Neural progenitor cell (in vitro differentiated cells): ENCODE measurements around the gene CFAP61. TPM values are rescaled to one million over a fixed set of nuclear protein-coding genes. Genes with fewer than 3 reads are reported as not detected.
A peak's percentile ranks its signal among the peaks of the same experiment; 100 is the strongest.

Source experiments
- DNase-seq: peaks from one replicate; pipeline ENCODE4 v3.0.0-alpha.2; 2016; ENCODE audit warnings: low spot score
- H2AFZ ChIP-seq: fragments of 200-600 bp; sonication (generic); replicated peaks from 2 replicates; pipeline ENCODE4 v1.6.1; 2016; ENCODE audit warnings: antibody characterized with exemption
- H3F3A ChIP-seq: fragments of 200-600 bp; sonication (generic); 2 replicates; pipeline ENCODE4 v1.6.1; 2016; ENCODE audit warnings: antibody characterized with exemption, low read depth
- H3K27ac ChIP-seq: fragments of 200-600 bp; sonication (generic); 2 replicates; pipeline ENCODE4 v1.5.1; 2016; ENCODE audit warnings: mild to moderate bottlenecking
- H3K27me3 ChIP-seq: fragments of 200-600 bp; sonication (generic); 2 replicates; pipeline ENCODE4 v1.6.1; 2016; ENCODE audit warnings: mild to moderate bottlenecking, moderate library complexity
- H3K36me3 ChIP-seq: fragments of 200-600 bp; sonication (generic); 2 replicates; pipeline ENCODE4 v1.5.1; 2016
- H3K4me1 ChIP-seq: fragments of 200-600 bp; sonication (generic); 2 replicates; pipeline ENCODE4 v1.6.1; 2016; ENCODE audit warnings: mixed run types
- H3K4me2 ChIP-seq: fragments of 200-600 bp; sonication (generic); 2 replicates; pipeline ENCODE4 v1.6.1; 2016
- H3K4me3 ChIP-seq: fragments of 200-600 bp; sonication (generic); 2 replicates; pipeline ENCODE4 v1.5.1; 2016
- H3K79me2 ChIP-seq: fragments of 200-600 bp; sonication (generic); 2 replicates; pipeline ENCODE4 v1.6.1; 2016; ENCODE audit warnings: low read depth
- H3K9ac ChIP-seq: fragments of 200-600 bp; sonication (generic); 2 replicates; pipeline ENCODE4 v1.6.1; 2016
- H3K9me3 ChIP-seq: fragments of 200-600 bp; sonication (generic); 2 replicates; pipeline ENCODE4 v1.5.1; 2016; ENCODE audit warnings: low read depth
- H4K20me1 ChIP-seq: fragments of 200-600 bp; sonication (generic); 2 replicates; pipeline ENCODE4 v1.6.1; 2016; ENCODE audit warnings: low read depth
- H3K27ac Mint-ChIP-seq: 3 replicates; pipeline ENCODE4 v1.8.0; 2021; ENCODE audit warnings: mixed read lengths
- H3K27me3 Mint-ChIP-seq: 2 replicates; pipeline ENCODE4 v1.8.0; 2022; ENCODE audit warnings: low read depth, mild to moderate bottlenecking, inconsistent platforms, moderate library complexity, mixed read lengths; ENCODE audit not compliant: insufficient read depth
- H3K36me3 Mint-ChIP-seq: 3 replicates; pipeline ENCODE4 v1.8.0; 2021; ENCODE audit warnings: mixed read lengths
- H3K4me1 Mint-ChIP-seq: 3 replicates; pipeline ENCODE4 v1.8.0; 2021; ENCODE audit warnings: mixed read lengths
- H3K4me3 Mint-ChIP-seq: 3 replicates; pipeline ENCODE4 v1.8.0; 2021; ENCODE audit warnings: mild to moderate bottlenecking, moderate library complexity, mixed read lengths
- H3K9me3 Mint-ChIP-seq: 3 replicates; pipeline ENCODE4 v1.8.0; 2020; ENCODE audit warnings: mixed read lengths
- EZH2 ChIP-seq: fragments of 200-600 bp; sonication (generic); IDR thresholded peaks from 2 replicates; pipeline ENCODE4 v1.6.1; 2017; ENCODE audit warnings: antibody characterized with exemption, mild to moderate bottlenecking, moderate library complexity
- EZH2phosphoT487 ChIP-seq: fragments of 200-600 bp; sonication (generic); IDR thresholded peaks from 2 replicates; pipeline ENCODE4 v1.6.1; 2017; ENCODE audit warnings: antibody characterized with exemption
- total RNA-seq: library from RNA; depleted of rRNA; stranded (reverse); fragments of >200 nt; gene quantifications from 2 replicates; pipeline ENCODE4 v1.2.3, GENCODE V29; 2015; ENCODE audit warnings: low replicate concordance
- TF ChIP-seq, protein P1 (sequence below): fragments of 200-600 bp; sonication (generic); IDR thresholded peaks from 2 replicates; pipeline ENCODE4 v1.5.1; 2017; ENCODE audit warnings: antibody characterized with exemption, mild to moderate bottlenecking

The CFAP61 gene
- total RNA-seq, 1 donor from 2014 or later, result not detected

DNA sequence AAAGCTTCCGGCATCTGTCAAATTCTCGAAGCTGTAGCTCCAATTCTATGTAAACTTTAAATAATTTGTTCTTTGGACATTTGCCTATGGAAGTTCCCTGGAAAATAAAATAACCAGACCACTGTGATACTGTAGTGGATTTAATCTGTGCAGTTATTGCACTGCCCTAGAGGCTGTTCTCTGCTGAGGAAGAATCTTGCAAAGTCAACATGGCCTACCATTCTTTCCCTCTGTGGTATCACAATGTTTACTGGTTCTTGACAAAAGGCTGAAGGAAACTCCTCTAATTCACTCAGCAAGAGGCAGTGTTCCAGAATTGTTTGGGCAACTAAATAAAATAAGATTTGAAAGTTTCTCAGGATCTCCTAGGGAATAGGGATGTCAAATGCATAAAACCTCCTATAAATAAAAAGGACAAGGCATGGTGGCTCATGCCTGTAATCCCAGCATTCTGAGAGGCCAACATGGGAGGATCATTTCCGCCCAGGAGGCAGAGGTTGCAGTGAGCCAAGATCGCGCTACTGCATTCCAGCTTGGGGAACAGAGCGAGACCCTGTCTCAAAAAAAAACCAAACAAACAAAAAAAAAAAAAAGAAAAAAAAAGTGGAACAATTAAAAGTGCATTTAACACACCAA lies 12.5 kb upstream of the CFAP61 start:
- Histone ChIP-seq H3K9me3 (no peaks in the 10 kb centered on the region), H3K4me2 (no peak overlapping the region), H3K79me2 (no peaks in the 10 kb centered on the region), H4K20me1 (no peaks in the 10 kb centered on the region), H3K27ac (no peak overlapping the region), H3K4me1 (no peaks in the 10 kb centered on the region), H3K27me3 (no peaks in the 10 kb centered on the region), H3K4me3 (no peak overlapping the region), H3F3A (peaks cover 7% of the 10 kb centered on the region), H2AFZ (no peak overlapping the region), H3K9ac (no peak overlapping the region), H3K36me3 (peaks cover 25% of the 10 kb centered on the region)
- Mint-ChIP-seq H3K27me3 (no peaks in the 10 kb centered on the region), H3K4me1 (no peaks in the 10 kb centered on the region), H3K4me3 (no peak overlapping the region), H3K9me3 (no peaks in the 10 kb centered on the region), H3K27ac (no peak overlapping the region), H3K36me3 (peaks cover 27% of the 10 kb centered on the region)
- DNase-seq, result no peak
- TF ChIP-seq EZH2phosphoT487 (no peak), EZH2 (no peak)
- TF ChIP-seq, protein P1, sequence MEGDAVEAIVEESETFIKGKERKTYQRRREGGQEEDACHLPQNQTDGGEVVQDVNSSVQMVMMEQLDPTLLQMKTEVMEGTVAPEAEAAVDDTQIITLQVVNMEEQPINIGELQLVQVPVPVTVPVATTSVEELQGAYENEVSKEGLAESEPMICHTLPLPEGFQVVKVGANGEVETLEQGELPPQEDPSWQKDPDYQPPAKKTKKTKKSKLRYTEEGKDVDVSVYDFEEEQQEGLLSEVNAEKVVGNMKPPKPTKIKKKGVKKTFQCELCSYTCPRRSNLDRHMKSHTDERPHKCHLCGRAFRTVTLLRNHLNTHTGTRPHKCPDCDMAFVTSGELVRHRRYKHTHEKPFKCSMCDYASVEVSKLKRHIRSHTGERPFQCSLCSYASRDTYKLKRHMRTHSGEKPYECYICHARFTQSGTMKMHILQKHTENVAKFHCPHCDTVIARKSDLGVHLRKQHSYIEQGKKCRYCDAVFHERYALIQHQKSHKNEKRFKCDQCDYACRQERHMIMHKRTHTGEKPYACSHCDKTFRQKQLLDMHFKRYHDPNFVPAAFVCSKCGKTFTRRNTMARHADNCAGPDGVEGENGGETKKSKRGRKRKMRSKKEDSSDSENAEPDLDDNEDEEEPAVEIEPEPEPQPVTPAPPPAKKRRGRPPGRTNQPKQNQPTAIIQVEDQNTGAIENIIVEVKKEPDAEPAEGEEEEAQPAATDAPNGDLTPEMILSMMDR, result no peak

DNA sequence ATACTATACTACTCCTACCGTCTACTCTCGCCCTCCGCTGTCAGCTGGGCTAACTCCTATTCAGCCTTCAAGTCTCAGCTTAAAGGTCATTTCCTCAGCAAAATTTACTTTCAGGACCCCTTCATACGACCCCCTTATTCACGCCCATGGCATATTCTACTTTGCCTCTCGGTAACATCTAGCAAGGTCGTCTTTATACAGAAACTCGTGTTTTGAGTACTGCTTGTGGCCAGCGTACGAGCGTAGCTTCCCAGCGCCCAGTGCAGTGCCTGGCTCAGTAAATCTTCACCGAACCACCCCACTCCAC lies 612 bp upstream of the CFAP61 start:
- peak overlapping the region; percentile 81 for H3K27ac ChIP-seq
- H2AFZ ChIP-seq, result peak overlapping the region; percentile 95
- H4K20me1 ChIP-seq, result peaks cover 6% of the 10 kb centered on the region
- Mint-ChIP-seq H3K36me3 (peaks cover 5% of the 10 kb centered on the region), H3K27ac (peak overlapping the region; percentile 85), H3K4me1 (peaks cover 8% of the 10 kb centered on the region), H3K4me3 (peak overlapping the region; percentile 99), H3K27me3 (peaks cover 5% of the 10 kb centered on the region), H3K9me3 (no peaks in the 10 kb centered on the region)
- H3K4me3 ChIP-seq, result peak overlapping the region; percentile 91
- peaks cover 18% of the 10 kb centered on the region for H3K36me3 ChIP-seq
- no peaks in the 10 kb centered on the region for H3K9me3 ChIP-seq
- H3F3A ChIP-seq, result no peaks in the 10 kb centered on the region
- peaks cover 8% of the 10 kb centered on the region for H3K4me1 ChIP-seq
- H3K4me2 ChIP-seq, result peak overlapping the region; percentile 85
- peaks cover 7% of the 10 kb centered on the region for H3K27me3 ChIP-seq
- peak overlapping the region; percentile 86 for H3K9ac ChIP-seq
- no peak for DNase-seq
- TF ChIP-seq EZH2phosphoT487 (no peak), EZH2 (no peak)
- TF ChIP-seq, protein P1, result no peak
- peaks cover 19% of the 10 kb centered on the region for H3K79me2 ChIP-seq

DNA sequence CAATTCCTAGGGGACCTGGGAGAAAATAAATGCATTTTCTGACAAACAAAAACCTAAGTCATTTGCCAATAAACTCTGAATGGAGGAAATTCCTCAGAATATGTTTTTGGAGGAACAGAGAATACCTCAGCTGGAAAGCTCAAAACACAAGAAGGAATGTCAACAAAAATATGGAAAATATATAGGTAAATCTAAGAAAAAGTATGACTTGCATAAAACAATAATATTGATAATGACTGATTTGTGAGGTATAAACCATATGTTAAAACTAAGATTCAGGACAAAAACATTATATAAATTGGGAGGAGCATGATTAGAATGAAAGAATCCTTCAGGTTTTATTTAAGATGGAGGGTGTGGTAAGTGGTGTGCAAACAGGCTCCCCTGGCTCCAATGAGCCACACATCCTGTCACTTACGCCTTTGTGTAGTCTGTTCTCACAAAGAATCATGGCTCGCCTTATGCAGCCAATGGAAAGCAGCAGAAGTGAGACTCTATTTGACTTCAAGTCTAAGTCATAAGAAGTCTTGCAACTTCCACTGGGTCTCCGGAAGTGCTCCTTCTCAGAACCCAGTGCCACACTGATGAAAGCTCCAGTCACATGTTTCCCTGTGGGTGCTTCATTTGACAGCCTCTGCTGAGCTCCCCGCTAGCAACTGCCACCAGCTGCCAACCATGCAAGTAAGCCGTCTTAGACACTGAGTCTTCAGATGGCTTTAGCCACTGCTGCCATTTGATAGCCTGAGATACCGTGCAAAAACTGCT lies 8.1 kb downstream of the CFAP61 start:
- Histone ChIP-seq H3K27ac (no peak overlapping the region), H3K36me3 (no peaks in the 10 kb centered on the region), H3K9ac (no peak overlapping the region), H3K27me3 (no peaks in the 10 kb centered on the region), H3K4me1 (no peaks in the 10 kb centered on the region), H3K4me2 (no peak overlapping the region), H3K79me2 (no peaks in the 10 kb centered on the region), H3K9me3 (no peaks in the 10 kb centered on the region), H4K20me1 (no peaks in the 10 kb centered on the region), H3K4me3 (no peak overlapping the region), H2AFZ (peak overlapping the region; percentile 17), H3F3A (no peaks in the 10 kb centered on the region)
- Mint-ChIP-seq H3K36me3 (no peaks in the 10 kb centered on the region), H3K27ac (no peak overlapping the region), H3K9me3 (no peaks in the 10 kb centered on the region), H3K4me3 (no peak overlapping the region), H3K4me1 (no peaks in the 10 kb centered on the region), H3K27me3 (no peaks in the 10 kb centered on the region)
- TF ChIP-seq, protein P1, result no peak
- TF ChIP-seq EZH2, result no peak
- TF ChIP-seq EZH2phosphoT487, result no peak
- DNase-seq, result no peak
